Right forelimb (tissue), 1 donor: ENCODE data around the gene DDAH2.

ENCODE experiments used
- DNase-seq: peaks from one replicate; pipeline ENCODE4 v3.0.0-alpha.2; 2018

DDAH2 gene

DNA sequence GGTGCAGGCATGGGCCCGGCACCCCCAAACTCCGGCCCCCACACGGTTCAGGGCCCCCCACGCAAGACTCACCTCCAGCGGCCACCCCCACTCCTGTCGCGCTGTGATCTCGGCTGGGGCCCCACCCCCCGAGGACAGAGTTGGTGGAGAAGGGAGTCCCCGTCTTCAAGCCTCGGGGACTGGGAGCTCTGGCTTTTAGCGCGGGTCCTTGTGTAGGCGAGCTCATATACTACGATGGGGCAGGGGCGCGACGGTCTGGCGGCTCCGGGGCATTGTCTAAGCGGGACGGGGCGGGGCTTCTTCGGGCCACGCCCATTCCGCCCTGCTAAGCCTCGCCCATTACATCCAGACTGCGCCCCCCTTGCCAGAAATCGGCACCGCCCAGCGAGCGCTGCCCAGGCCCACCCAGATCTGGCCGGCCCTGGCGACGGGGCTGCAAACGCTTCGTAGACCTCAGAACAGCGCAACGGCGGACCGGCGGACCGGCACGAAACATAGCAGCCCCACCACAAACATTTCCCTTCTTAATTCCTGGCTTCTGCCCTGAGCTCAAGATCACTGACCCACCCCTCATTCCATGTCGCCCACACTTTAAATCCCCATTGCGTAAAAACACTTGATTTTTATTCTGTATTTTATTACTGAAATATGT is 1.0 kb upstream of the DDAH2 start:
- peak; percentile 97 for DNase-seq

DNA sequence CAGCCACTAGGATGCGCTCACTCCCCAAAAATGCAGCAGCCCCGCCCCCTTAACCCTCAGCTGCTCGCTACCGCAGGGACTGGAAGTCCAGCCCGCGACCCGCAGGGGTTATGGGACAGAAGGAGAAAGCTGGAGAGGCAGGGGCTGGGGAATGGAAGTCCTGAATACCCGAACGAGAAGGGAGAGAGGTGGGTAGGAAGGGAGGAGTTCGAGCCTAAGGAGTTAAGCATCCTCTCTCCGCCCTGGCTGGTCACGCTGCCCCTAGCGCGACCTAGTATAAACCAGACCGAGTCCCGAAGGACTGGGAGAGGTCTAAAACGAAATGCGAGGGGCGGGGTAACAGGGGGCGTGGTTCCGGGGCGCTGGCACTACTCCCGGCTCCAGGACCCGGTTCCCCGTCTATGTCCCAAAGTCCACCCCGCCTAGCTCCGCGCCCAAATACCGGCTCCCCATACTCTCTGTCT is 448 bp upstream of the DDAH2 start:
- DNase-seq: peak; percentile 92

DNA sequence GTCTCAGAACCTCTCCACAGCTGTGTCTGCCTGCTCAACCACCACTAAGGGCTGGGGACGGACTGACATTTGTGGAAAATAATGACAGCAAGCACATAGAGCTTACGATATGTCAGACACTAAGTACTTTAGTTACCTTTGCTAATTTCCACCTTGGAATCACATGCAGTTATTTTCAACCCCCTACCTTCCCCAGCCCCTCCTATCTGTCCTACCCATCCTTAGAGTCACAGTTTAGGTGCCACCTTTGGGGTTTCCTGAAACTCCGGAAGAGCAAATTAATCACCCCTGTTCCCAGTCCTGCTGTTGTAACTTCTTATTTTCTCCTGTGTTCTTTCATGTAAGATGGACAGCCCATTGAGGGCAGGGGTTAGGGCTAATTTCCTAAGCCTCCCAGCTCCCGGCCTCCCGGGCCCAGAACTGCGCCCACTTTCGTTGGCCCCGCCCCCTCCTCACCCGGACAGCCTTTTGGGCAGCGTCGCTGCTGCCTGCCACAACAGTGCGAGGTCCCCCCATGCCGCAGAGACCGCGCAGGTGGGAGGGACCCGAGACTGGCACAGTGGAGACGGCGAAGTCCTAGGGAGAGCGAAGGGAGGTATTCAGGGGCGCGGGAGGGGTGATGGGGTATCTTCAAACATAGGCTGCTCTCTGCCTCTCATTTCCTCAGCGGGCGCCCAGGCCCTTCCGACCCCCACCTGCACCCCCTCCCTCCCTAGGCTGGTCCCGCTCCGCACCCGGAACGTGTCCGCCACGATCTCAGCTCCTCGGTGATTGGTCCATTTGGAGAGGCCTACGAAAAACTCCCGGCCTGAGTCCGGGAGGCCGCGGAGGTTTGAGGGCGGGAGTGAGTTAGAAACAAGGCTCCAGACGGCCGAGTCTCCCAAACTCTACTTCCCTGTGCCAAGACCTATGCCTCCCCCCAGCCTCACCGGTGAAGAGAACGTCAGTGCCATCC is 1.1 kb downstream of the DDAH2 start:
- no peak for DNase-seq

DNA sequence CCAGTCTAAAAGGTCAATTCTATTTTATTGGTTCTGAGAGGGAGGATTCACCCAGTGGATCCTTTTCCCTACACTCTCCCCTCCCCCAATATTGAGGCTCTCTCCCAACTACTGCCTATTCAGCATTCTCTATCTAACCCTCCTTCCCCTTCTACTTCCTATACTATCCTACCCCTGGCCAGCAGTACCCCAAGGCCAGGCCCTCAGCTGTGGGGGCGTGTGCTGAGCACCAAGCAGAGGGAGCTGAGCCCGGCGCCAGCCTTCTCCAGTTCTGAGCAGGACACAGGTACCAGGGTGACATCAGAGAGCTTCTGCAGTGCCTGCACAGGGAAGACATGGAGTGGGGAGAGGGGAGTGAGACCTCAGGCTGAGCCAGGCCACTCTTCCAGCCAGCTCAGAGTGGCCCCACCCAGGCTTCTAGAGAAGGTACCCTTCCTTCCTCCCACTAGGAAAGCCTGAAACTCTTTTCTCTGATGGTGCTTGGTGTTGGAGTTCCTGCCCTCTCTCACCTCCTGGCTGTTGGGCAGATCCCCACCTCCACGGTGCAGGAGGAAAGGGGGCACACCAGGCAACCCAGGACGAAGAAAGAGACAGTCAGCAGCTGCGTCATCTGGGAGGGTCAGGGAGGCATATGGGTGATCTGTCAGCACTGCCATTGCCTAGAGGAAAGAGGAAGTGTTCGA is 1.9 kb downstream of the DDAH2 start:
- no peak for DNase-seq

DNA sequence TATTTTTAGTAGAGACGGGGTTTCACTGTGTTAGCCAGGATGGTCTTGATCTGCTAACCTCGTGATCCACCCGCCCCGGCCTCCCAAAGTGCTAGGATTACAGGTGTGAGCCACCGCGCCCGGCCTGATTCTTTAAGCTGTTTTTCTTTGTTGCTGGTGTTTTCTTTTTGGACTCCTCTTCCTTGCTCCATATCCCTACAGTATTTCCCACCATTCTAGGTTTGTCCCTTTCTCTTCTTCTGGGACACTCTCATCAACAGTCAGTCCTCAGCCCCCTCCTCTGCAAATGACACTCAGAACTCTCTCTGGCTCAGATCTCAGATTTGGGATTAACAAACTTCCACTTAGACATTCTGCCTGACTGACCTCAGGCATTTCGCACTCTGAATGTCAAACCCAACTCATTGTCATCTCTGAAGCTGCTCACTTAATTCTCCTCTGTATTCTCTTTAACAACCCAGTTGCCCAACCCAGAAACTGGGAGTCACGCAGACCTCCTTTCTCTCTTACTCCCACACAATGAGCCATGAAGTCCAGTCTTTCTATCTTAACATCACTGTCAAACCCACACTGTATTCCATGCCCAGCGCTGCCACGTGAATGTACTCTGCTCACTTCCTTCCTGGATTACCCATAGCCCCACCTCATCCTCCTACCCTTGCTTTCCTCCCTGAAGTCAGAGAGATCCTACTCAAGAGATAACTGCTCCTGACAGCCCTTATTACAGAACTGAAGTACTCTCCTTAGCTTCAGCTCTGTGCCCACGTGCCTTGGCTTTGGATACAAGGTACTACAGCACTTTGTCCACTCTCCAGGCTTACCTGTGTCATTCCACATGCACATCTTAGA is 3.4 kb downstream of the DDAH2 start:
- no peak for DNase-seq

DNA sequence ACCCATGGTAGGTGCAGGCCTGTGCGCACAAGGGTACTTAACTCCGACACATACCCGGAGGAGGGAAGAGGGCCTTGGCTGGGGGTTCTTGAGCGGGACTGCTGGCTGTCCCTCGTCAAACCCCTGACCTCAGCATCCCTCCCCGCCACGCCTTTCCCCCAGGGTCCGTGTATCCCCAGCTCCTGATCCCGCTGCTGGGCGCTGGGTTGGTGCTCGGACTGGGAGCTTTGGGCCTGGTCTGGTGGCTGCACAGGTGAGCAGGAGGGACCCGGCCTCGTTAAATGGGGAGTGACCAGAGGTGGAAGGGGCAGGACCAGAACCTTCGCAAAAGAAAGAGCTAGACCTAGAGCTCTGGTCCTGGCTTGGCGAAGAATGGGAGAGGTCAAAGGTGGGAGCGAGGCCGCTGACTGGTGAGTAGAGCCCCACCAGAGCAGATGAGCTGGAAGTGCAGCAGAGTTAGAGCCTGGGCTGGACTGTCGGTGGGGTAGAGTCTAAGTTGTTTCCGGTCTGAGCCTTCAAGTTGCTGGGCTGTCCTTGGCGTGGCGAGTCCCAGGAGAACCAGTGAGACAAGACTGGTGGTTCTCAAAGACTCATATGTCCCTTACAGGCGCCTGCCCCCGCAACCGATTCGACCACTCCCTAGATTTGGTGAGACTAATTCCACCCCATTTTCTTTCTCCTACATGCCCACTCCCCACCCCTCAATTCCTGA is 5.0 kb downstream of the DDAH2 start:
- no peak for DNase-seq

DNA sequence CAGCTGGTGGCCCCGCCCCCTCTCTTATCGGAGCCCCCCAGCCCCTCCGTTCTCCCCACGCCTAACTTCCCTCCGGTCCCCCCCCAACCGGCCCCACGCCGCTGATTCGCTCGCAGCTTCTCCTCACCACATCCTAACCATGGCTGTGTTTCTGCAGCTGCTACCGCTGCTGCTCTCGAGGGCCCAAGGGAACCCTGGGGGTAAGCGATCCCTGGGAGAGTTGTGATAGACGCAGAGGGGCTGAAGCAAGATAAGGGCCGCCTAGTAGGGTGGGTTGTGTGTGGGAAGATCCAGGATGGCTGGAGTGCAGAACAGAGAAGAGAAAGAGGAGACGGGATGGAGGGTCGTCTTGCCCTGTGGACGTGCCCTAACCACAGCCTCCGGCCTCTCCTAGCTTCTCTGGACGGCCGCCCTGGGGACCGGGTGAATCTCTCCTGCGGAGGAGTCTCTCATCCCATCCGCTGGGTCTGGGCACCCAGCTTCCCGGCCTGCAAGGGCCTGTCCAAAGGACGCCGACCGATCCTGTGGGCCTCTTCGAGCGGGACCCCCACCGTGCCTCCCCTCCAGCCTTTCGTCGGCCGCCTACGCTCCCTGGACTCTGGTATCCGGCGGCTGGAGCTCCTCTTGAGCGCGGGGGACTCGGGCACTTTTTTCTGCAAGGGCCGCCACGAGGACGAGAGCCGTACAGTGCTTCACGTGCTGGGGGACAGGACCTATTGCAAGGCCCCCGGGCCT is 5.7 kb downstream of the DDAH2 start, which contains the start of gene MPIG6B:
TSS of gene MPIG6B (plus strand) at position 129 of the 735 bp plus-strand sequence. CDS start at position 140, 11 bp downstream.
- DNase-seq: no peak

DNA sequence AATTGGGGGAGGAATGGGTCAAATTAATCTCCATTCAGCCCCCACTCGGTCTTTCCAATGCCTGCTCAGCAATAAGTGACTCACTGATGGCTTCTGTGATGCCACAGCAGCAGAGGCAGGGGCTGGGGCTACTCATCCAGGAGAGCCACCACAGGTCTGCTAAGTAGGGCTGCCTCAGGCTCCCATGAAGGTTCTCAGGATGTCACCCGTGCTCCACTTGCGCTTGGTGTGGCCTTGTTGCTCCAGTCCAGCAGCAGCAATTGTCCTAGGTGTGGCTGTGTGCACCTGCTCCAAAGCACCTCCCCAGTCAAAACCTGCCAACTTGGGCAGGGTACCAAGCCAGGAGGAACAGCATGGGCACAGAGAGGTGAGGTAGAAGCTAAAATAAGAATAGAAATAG is 6.9 kb downstream of the DDAH2 start:
- DNase-seq: no peak

DNA sequence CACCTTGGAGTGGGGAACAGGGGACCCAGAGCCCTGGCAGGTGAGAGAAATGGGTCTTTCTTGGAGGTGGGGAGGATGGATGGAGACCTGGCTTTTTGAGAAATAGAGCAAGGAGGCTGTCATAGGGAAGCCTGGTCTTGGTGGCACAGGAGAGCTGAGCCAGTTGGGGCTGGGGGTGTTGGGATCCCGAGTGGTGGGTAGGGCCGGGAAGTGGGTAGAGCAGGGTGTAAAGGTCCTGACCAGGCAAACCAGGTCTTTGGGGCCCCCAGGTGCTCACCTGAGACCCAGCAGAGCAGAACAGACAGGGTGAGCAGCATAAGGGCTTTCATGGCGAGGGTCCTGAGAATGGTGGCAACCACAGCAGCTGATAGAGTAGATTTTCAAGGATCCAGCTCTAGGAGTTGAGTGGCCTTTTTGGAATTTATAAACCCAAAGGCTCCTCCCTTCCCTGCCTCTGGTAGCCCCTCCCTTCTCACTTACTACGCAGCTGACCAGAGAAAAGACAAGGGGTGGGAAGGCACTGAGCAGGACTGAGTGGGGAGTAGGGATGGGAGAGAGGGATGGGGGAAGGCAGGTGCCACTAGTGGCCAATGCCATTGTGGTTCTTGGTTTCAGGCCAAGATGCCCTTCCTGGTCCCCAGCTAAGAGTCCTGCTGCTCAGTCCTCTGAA is 7.6 kb downstream of the DDAH2 start, which contains the start of gene LY6G6C:
TSS of gene LY6G6C (minus strand) at position 396 of the 670 bp plus-strand sequence. CDS start at position 329, 67 bp downstream.
- no peak for DNase-seq

DNA sequence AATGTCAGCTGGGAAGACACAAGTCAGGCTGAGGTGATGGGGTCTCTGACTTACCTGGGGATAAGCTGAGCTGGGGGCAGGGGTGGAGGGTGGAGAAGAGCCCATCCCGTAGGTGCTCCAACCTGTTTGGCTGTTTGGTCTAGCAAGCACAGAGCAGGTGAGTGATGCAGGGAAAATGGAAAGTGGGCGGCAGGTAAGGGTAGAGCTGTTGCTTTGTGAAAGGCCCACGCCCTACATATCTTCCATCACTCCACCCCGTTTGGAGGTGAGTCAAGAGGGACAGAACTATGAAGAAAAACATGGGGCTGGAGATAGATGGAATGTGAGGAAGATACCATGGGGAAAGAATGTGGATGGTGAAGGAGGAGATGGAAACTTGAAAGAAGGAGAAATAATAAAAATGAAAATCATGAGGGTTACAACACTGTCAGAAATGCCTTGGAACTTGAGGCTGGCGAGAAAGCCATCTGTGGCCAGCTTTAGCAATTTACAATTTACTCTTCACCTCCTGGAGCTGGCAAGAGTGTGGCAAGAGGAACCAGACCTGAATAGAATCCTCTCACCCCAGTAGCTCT is 8.8 kb downstream of the DDAH2 start:
- no peak for DNase-seq

DNA sequence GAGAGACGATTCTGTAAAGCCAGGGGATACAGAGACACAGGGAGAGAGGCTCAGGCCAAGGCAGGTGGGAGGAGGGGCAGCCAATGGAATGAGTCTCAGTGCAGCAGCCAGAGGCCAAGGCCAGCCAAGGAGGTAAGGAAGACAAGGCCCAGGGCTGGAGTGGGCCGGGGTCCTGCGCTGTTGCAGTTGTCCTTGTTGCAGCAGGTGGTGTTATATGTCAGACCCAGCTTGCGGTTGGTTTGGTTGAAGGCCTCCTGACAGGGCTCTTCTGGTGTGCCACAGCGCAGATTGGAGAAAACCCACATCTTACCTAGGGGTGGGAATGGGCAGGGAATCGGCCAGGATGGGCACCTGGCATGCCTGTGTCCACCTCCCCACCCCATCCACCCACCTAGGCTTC is 10.1 kb downstream of the DDAH2 start:
- no peak for DNase-seq

DNA sequence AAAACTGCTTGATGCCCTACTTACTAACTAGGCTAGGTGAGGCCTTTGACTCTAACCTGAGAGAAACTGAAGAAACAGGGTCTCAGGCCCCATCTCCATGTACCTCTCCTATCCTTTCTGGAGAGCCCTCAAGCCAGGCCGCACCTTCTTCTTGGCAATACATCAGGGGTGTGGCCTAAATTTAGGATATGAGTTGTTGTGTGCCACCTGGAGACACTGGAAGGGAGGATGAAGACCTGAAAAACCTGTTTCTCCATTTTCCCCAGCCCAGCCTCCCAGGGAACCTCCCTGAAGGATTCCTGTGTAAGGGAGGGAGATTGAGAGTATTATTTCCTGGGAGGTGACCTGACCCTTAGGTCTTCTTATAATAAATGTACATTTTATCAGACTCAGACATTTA is 10.8 kb downstream of the DDAH2 start:
- DNase-seq: no peak

DNA sequence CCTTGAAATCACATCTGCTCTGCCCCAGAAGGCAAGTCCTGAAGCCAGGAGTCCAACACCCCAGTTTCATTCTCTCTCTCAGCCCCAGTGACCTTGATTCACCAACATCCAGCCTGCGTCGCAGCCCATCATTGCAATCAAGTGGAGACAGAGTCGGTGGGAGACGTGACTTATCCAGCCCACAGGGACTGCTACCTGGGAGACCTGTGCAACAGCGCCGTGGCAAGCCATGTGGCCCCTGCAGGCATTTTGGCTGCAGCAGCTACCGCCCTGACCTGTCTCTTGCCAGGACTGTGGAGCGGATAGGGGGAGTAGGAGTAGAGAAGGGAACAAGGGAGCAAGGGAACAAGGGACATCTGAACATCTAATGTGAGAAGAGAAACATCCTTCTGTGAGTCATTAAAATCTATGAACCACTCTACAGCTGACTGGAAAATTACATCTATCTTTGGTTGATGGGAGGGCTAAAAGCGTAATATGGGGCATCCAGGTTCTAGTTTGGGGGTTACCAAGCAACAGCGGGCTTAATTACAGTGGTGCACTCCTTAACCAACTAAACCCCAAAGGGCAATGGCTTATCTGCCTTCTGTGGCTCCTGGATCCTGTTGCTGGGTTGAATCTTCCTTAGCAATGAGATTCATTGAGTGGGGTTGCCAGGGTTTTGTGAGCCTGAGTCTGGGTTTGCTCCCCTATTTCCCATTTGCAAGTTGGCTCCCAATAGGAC is 11.4 kb downstream of the DDAH2 start:
- DNase-seq: no peak

DNA sequence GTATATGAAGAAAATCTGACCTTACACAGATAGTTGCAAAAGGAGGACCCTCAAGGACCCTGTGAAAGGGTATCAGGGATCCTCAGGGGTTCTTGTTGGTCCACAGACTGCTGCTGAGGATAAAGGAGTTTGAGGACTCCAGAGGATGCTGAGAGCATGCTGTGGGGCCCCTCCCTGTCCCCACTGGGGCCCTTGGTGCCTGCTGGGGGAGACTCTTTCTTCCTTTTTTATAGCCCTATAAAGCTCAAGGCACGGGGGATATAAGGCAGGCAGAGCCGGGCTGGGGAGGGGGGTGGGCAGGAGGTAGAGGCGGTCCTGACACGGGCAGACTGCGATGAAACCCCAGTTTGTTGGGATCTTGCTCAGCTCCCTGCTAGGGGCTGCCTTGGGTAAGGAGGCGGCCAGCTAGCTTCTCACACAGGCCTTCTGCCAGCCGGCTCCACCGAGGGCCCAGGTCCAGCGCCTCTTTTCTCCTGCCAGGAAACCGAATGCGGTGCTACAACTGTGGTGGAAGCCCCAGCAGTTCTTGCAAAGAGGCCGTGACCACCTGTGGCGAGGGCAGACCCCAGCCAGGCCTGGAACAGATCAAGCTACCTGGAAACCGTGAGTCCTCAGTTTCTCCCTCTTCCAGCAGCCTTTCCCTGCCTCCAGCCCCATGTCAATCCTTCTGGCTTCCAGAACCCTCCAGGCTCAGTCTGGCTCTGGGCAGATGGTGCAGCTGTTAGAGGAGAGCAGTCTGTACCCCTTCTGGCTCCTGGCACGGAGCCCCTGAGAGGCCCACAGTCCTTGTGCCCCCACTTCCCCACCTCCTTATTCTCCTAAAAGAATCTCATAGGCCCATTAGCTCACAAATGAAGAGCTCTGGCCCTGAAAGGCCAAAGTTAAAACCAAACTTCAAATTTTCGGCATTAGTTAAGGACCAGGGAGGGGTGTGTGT is 13.8 kb downstream of the DDAH2 start, which contains the start of gene LY6G6D:
TSS of gene LY6G6D (plus strand) at position 327 of the 937 bp plus-strand sequence. CDS start at position 335, 8 bp downstream.
- no peak for DNase-seq

DNA sequence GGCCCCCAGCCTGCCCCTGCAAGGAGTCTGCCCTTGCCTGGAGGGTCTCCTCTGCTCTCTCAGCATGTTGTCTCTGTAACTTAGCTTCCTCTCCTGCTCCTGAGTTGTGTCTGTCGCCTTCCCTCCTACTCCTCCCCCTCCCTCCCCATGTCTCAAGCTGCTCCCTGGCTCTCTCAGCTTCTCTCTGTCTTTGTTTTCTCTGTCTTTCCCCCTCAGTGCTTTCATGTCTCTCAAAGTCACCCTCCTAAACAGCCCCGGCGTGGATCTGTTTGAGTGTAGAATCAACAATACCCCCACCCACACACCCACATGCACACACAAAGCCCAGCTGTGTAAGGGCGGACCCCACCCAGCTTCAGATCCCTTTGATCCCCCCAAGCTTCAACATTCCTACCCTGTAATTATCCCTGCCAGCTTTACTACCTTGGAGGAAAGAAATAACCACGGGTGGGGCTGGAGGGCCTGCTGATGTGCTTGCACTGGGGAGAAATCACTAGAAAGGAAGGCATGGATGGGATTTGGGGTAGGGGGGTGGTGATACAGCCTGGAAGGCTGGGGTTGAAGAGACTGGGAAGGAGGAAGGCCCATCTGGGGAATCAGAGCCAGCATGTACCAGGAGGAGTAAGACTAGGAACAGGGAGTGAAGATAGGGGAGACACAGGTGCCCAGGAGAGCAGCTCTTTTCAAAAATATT is 15.0 kb downstream of the DDAH2 start:
- no peak for DNase-seq

DNA sequence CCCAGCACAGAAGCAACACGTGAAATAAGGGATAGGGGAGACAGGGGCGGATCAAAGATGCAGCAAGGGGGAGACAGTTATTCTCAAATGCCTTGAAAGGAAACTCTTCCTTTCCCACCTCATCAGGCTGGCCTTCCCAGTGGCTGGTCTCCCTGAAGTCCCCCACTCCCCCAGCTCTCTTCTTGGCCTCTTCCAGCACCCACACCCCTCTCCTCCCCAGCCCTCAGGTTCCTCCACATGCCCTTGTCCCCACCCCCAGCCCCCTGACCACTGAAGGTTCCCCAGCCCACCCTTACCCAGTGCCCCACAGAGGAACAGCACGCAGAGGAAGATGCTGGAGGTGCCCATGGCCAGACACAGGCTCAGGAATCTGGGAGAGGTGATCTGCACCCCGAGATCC is 15.6 kb downstream of the DDAH2 start:
- DNase-seq: no peak

DNA sequence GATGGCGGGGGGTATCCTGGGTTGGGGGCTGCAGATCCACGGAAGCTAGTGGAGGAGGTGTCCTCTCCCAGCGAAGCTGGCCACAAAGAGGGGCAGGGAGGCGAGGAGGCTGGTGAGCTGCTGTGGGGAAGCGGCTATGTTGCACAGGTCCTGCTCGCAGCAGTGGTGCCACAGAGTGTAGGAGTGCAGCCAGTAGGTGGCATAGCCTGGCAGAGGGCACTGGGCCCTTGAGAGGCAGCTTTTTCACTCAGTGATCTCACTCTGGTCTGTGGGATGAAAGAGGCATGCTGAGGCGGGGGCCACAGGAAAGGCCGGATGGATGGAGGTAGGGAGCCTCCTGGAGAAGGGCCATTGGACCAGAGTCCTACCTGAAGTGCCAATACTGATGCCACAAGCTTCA is 16.8 kb downstream of the DDAH2 start:
- no peak for DNase-seq
